HG03439 (cell line): Measurements from ENCODE around the gene CACNB4.

Experiments
- ATAC-seq: cut with Tn5 transposase; IDR thresholded peaks from one replicate; pipeline ENCODE4 v1.9.1; 2021; ENCODE audit warnings: mild to moderate bottlenecking, moderate library complexity; ENCODE audit not compliant: unreplicated experiment

CACNB4 gene

DNA sequence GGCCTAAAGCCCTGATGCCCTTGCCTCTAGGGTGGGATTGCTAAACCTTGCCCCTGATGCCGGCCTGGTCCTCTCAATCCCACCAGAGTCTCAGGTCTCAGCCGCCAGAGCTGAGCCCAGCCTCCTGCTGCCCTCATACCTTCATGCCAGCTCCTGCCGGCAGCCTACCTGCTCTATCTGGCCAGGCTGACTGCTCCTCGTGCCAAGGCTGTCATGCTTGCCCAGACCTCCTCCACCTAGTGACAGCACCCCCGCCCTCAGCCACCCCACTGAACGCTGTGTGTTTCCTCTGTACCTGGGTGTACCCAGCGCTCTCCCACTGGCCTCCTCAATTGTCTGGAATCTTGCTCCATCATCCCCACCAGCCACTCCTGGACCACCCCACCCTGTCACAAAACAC lies 120.1 kb downstream of the CACNB4 start:
- ATAC-seq, result no peak

DNA sequence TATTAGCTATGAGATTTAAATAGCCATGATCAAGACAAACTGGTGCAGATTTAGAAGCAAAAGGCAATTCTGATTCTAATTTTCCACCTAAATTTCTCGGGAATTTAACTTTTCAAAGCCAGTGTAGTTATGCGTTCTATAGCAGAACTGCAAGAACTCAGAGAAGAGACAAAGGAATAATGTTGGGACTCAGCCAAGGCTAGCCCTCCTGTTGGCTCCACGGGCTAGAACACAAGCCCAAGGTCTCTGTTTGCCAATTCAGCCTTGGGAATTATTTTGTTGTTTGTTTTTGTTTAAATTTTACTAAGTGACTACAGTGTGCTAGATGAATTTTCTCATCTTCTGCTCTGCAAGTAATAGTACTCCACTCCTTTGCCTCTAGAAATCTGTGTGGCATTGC lies 121.2 kb downstream of the CACNB4 start:
- no peak for ATAC-seq

DNA sequence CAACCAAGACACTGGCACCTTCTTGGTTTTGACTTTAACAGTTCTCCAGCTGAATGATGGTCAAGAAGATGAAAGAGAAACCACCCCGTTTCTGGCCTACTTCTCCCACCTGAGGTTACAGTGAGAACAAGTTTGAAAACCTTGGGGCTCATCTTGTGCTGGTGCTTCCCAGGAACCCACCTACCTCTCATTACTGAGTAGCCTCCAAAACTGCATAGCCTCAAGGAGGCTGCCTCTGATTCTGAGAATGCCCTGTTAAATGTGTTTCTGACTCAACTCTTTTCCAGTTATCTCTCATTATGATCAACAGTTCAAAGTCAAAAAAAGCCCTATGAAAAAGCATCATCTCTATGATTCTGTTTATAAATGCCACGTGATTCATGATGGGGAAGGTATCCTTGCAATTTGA lies 121.9 kb downstream of the CACNB4 start:
- ATAC-seq, result peak; percentile 67

- no peak for ATAC-seq
These were observed 123.1 kb downstream of the CACNB4 start for GRCh38 chr2:151975460-151976414.

- no peak for ATAC-seq
These were observed 123.9 kb downstream of the CACNB4 start for GRCh38 chr2:151974988-151975387.

DNA sequence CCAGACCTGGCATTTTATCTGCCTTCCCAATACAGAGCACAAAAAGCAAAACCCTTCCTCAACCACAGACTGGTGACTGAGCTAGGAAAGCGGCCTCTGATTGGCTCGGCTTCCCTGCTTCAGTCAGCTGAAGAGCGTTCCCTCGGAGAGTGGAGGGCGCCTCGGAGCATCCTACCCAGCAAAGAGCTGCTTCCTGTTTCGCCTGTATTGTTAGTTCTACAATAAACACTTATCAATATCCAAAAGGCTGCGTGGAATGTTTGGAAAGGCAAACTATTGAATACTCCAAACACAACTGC lies 125.0 kb downstream of the CACNB4 start:
- no peak for ATAC-seq

DNA sequence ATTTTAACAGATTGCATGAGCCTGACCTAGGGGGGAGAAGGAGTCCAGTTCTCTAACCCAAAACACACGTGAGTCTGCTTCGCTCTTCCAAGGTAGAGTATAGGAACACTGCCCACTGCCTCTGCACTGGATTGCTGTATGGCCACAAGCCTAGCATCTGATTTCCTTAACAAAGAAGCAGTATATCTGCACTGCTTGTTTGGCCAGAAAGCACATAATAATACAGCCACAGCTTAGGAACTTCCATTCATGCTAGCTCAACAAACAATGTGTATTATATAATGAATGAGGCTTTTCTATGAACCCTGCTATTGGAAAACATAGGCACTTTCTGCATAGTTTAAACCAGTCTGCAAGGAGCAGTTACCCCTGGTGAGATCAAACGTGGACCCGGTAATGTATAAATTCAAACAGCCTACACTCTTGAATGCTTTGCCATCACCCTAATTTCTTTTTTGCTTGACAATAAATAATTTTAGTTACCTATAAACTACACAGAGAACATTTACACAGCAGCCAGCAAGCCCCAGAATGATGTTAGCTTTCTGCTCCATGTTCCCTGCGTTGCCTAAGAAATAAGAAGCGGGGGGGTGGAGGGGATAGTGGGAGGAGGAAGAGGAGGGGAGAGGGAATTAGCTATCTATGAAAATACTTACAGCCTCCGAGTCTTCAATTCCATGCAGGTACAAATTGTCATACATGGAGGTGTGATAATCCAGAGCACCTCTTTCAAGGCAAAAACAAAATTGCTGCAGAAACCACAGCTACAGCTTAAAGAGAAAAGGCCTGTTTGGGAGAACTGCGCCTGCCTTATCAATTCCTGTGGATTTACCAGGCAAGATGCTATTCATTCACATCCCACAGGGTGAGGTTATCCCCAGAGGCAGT lies 125.6 kb downstream of the CACNB4 start:
- no peak for ATAC-seq

GRCh38 chr2:151972241-151973012 lies 126.4 kb downstream of the CACNB4 start:
- ATAC-seq, result no peak

DNA sequence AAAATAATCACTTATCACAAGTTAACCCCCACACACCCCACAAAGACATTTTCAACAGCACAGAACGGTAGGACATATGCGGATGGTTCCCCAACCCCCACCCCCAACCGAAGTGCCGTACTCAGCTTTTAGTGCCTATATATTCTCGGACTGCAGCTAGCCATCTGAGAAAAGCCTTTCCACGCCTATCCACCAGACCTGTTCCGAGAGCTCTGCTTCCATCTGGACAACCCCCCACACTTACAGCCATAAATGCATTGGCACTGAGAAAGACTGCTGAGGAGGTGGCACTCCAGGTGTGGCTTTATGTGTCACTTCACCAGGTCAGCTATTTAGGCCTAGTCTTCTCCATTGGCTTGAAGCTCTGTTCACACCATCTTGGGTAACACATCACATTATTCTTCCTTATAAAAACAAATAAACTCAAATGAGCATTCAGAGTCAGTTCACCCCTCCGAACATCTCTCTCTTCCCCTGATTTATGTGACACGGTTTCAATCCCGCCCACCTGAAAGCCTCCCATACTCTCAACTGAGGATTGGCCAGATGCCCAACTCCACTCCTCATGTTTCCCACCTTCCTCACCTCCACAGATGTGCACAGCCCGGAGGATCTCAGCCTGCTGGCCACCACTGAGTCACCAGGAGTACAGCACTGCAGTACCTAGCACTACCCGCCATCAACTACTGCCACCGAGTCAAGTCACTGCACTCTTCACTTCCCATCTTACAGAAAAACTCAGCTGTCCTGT lies 127.4 kb downstream of the CACNB4 start:
- no peak for ATAC-seq

DNA sequence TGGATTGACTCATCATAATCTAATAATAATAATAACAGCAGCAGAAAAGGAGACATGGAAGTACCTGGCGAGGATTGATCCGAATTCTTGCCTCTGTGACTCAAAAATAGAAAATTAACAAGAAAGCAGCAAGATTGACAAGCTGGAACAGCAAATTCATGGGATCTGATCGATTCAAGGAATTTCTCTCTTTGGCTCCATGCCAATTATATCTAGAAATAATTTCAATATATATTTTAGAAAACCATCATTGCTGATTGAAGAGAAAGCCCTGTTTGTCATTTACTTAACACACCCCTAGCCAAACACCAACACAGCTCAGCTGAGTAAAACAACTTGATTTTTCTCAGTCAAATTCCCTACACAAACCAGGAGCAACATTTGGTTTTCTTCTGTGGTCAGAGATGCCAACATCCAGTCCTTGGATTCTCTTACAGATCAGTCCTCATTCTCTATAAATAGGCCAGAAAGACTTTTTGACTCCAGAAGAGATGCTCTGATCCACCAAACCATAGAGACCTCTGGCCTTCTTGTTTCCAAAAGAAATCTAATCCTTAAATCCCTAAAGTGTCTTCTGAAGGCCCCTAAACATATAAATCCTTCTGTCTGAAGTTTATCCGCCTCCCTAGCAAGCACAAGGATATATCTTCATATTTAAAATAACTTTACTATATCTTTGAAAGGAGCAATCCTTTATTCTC lies 129.9 kb downstream of the CACNB4 start:
- ATAC-seq, result no peak

DNA sequence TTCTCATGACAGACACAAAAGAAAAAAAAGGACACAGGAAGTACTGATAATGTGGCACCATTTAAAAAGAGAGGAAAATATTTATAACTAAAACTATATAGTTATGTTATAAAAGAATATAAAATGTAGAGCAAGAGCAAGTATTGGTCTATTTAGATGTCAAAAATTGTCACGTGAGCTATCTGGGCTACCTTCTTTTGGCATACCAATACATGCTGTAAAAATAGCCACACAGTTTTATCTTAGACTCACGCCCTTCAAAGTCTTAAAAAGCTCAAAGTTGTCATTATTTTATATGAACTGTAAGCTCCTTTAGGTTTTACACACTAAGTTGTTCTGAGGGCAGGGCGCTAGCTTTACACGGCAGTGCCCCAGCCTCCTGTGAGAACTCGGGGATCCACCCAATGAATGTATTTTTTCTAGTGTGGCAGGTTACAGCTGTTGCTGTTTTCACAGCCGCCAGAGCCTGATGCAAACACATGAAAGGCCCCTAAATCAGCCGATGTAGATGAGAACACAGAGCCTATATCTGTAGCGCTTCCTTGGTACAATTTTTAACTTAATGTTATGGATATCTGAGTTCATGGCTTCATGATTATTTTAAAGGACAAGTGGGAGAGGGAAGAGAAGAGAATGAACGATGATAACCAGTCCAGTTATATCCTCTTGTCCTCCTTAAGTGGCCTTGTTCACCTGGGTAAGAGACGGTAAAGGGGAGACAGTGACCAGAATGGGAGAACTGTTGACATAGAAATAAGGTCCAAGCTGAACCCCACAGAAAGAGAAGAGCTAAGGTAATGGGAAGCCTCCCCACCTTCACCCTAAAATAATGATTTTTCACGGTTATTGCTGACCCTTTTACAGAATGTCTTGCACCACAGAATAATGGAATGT lies 130.8 kb downstream of the CACNB4 start:
- ATAC-seq, result no peak

DNA sequence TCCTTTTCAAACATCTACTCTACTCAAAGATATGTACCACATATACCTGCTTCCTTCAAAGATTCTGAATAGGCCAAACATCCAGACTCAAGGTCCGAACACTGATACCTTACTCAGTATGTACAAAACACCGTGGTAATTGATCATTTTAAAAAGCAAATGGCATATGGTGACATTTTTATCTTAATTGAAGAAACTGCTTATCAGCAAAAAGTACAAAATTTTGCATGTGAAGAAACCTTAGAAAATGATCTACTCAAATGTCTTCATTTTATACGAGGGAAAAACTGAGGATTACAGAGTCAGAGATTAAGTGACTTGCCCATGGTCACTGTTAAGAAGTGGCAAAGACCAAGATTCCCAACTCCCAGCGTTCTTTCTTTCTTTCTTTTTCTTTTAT lies 133.0 kb downstream of the CACNB4 start:
- ATAC-seq, result no peak

GRCh38 chr2:151961558-151961957 lies 137.3 kb downstream of the CACNB4 start:
- no peak for ATAC-seq

DNA sequence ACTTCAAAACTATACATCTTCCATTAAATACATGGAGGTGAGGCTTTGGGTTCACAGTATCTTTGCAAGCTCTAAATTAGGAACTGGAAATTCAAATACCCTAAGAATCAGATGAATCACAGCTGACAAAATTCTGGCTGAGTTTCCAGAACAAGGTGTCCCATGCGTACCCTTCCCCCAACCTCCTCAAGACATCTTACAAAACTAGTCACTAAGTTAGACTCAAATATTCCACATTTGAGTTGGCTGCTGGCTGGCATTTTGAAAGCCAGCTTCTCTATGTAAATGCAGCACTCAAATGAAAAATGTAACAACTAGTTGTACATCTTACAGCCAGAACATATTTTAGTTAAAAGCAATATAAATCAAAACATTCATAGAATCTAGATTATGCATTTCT lies 139.6 kb downstream of the CACNB4 start:
- ATAC-seq, result no peak

DNA sequence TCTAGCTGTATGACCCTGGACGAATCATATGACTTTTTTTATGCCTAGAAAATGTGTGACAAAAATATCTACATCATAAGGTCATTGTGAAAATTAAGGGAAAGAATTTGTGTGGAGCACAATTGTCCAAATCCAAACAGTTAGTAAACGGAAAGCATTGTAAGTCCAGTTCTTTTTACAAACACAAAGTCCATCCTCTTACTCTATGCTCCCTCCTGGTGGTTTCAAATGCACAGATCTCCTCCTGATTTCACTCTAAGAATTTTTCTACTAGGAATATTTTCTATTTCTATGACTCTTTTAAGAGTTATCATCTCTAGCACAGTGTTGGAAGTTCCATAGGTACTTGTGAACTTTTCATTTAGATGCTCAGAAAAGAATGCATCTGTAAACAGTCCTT lies 145.4 kb downstream of the CACNB4 start:
- no peak for ATAC-seq

DNA sequence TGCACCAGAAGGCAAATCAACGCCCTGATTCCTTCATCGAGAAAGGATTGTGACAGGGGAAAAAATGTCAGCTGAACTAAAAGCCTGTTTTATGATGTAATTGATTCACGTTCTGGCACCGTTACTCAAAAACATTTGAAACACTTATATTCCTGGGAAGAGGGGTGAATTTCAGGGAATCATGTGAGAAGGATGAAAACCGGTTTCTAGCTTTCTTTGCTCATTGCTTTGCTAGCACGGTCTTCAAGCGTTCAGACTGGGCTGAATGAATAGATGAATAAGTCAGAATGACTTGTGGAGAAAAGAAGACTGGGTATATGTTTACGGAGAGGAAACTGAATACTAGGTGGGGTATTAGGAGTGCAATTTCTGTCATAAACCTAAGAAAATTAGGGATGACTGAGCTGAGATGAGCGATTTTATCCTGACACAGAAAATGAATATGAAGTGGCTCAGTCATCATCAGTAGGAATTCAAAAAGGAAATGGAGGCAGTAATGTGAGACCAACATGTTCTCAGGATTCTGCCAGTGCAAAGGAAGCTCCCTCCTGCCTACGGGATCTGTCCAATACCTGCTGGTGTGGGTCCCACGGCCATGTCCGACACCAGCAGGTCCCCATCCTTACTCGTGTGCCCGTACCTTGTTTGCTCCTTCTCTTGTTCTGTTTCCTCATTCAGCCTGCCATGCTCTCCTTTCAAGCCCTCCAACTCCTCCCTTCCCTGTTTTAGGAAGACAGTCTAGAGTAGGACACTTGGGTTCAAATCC lies 146.0 kb downstream of the CACNB4 start:
- ATAC-seq, result no peak

GRCh38 chr2:151947813-151948165 lies 151.1 kb downstream of the CACNB4 start:
- ATAC-seq, result no peak
